GM21528 (cell line): ENCODE results near the gene DTX3L.
"Not testable (repeated sequence)": the region's sequence is repeated elsewhere in the genome, so short reads cannot be mapped to it uniquely, and the experiment has no call there.

Experiments used
- ATAC-seq: cut with Tn5 transposase; IDR thresholded peaks from one replicate; pipeline ENCODE4 v1.9.1; 2021; ENCODE audit warnings: mild to moderate bottlenecking, moderate library complexity; ENCODE audit not compliant: unreplicated experiment, low FRiP score

The DTX3L gene

DNA sequence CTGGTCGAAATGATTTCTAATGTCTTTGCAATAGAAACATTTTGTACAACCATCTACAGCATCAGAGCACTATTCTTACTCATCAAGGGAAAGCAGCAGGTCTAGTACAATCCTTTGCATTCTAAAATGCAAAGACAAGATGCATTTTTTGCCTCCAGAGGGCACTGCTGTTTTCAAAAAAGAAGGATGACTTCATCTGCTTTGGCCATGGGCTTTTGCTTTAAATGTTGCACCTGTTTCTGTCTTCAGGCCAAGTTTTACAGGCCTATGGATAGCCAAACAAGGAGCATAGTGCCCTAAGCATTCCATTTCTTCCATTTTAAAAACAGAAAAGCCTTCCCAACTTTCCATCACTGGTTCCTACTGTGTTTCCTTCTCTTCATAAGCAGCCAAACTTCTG, 3.5 kb upstream of the DTX3L start:
- no peak for ATAC-seq

DNA sequence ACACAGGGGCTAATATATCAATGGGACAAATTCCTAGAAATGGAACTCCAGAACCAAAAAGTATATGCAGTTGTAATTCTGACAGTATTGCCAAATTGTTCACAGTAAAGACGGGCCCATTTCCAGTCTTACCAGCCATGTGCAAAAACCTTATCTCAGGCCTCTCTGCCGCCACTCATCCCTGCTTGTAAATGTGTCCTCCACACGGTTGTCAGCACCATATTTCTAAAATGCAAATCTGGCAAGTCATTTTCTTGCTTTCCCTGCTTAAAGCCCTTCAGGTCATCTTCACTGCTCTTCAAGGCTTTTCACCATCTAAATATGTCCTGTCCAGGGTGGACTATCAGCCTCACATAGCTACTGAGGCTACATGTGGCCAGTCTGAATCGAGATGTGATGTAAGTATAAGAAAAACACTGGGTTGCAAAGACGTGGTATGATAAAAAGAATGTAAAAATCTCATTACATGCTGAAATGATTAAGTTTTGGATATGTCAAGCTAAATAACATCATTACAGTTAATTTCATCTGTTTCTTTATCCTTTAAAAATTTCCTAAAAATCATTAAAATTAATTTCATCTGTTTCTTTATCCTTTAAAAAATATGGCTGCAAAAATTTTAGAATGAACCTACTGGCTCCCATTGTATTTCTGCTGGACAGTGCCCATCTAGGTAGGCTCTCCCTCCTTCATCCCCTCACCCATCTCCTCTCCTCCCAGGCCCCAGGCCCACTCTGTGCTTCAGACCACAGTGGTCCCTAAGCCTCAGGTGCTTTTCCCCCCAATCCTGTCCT, 1.0 kb upstream of the DTX3L start:
- no peak for ATAC-seq

DNA sequence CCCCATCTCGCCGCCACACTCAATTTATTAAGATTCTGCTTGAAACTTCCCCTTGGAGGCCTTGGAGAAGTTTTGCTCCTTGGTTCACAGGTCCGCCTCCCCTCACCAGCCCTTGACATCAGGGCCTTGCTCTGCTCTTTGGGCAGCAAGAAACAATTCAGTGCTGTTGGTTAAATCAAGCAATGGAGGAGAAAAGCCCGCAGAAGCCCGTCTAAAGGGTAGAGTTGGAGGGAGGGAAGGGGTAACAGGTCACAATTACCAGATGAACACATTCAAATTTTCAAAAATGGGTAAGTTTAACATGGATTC, 467 bp upstream of the DTX3L start:
- ATAC-seq = peak; percentile 14

DNA sequence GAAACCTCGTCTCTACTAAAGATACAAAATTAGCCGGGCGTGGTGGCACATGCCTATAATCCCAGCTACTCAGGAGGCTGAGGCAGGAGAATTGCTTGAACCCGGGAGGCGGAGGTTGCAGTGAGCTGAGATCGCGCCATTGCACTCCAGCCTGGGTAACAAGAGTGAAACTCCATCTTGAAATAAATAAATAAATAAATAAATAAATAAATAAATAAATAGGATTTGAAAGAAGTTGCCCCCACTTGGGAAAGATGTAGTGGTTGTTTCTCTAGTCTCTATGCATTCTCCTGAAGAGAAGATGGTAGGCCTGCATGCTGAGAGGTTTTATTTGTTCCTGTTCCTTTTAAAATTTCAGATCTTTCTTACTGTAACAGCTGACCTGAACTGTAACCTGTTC, 4.0 kb downstream of the DTX3L start:
- not testable (repeated sequence) for ATAC-seq

DNA sequence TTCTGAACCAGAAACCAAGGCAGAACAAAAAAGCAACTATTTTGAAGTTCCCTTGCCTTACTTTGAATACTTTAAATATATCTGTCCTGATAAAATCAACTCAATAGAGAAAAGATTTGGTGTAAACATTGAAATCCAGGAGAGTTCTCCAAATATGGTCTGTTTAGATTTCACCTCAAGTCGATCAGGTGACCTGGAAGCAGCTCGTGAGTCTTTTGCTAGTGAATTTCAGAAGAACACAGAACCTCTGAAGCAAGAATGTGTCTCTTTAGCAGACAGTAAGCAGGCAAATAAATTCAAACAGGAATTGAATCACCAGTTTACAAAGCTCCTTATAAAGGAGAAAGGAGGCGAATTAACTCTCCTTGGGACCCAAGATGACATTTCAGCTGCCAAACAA, 4.6 kb downstream of the DTX3L start:
- ATAC-seq = no peak

DNA sequence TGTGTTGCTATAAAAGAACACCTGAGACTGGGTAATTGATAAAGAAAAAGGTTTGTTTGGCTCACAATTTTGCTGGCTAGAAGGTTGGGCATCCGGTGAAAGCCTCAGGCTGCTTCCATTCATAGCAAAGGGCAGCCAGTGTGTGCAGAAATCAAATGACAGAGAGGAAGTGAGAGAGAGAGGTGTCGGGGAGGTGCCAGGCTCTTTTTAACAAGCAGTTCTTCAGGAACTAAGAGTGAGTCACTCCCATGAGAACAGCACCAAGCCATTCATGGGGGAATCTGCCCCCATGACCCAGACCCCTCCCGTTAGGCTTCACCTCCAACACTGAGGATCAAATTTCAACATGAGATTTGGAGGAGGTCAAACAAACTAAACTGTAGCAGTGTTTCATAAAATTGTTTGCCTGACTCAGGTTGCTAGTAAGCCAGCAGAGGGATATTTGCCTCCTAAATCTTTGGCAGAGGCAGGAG, 8.8 kb downstream of the DTX3L start:
- ATAC-seq = peak; percentile 31

DNA sequence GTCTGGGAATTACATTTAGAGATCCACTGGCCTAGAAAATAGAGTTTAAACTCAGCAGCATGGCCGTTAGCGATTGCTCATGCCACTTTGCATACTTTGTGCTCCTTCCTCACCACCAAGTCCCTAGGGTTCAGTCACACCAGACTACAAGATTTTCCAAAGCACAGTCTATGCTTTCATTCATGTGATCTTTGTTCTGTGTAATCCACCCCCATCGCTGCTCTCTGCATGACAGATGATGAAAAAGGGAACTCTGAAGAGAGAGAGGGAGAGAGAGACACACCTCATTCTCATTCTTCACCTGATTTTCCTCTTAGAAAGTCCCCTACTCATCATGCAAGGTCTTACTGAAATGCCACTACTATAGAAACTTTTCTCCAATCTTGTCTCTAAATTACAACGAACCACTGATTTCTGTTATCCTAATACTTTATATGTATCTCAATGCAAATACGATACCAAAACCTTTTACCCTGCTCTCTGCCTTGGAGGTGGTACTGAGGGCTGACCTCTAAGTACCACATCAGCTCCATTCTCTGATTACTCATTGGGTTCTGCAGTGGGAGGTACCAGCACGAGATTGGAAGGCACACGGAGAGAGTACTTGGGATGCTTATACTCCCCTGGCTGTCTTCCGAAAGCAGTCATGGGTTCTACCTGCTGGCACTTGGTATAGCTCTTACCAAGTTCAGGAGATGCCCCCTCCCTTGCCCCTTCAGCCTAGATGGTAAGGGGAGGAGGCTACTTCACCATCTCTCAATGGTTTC, 12.2 kb downstream of the DTX3L start:
- ATAC-seq = peak; percentile 84

DNA sequence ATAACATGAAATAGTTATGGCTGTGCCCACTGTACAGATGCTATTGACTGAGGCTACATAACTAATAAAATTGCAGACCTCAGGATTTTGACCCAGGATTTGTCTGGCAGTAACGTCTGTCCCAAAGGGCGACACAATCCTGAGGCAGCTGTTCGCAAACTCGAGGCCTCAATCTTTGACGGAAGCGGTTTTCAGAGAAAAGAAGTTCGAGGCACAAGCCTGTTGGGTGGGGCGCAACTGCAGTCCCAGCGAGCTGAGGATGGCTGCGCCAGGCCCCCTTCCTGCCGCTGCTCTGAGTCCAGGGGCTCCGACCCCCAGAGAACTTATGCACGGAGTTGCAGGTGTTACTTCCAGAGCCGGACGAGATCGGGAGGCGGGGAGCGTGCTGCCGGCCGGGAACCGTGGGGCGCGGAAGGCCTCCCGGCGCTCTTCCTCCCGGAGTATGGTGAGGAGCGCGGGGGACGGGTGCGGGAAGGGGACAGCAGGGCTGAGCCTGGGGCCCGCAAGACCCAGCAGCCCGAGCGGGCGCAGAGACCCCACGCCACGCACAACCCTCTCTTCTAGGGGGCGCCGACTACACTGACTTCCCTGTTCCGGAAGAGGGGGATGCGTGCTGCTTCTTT, 13.4 kb downstream of the DTX3L start, which contains the start of gene PARP15:
PARP15 (plus strand) TSS at position 242 of the 623 bp plus-strand sequence; CDS start at position 260, 18 bp downstream.
- ATAC-seq = no peak

DNA sequence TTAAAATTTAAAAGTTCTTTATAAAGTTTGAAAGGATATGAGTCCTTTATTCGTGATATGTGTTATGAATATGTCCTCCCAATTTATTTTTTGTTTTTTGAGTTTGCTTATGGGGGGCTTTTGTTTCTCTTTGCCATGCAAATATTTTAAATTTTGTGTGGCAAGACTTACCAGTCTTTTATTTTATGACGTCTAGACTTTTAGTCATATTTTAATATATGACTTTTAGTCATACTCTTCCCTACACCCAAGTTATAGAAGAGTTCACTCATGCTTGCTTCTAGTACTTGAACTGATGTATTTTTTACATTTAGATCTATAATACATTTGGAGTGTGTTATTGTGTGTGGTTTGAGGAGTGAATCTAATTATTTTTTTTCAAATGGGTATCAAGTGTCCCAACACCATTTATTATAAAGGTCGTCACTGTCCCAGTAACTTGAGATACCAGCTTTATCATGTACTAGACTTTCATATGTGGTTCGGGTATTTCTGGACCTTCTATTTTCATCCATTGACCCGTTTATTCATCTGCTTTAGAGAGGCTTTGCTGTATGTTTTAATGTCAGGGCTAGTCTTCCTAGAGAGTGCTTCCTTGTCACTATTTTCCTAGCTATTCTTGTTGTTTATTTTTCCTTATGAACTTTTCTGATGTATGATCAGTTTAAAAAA, 14.1 kb downstream of the DTX3L start:
- no peak for ATAC-seq

DNA sequence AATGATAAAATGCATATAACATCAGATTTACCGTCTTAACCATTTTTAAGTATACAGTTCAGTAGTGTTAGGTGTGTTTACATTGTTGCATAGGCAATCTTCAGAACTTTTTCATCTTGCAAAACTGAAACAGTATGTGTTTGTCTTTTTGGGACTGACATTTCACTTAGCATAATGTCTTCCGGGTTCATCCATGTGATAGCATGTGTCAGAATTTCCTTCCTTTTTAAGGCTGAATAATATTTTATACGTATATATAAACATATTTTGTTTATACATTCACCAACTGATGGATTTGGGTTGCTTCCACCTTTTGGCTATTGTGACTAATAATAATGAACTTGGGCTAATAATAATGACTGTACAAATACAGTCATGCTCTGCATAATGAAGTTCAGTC, 16.3 kb downstream of the DTX3L start:
- ATAC-seq = no peak

DNA sequence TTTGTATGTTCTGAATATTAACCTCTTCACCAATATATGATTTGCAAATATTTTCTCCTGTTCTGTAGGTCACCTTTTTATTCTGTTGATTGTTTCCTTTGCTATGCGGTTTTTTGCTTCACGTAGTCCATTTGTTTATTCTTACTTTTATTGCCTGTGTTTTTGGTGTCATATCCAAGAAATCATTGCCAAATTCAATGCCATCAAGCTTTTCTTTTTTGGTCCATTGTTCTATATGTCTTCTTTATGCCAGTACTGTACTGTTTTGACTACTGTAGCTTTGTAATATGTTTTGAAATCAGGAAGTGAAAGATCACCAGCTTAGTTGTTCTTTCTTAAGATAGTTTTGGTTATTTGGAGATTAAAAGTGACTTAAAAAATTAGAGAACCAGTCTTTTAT, 17.5 kb downstream of the DTX3L start:
- ATAC-seq = no peak

DNA sequence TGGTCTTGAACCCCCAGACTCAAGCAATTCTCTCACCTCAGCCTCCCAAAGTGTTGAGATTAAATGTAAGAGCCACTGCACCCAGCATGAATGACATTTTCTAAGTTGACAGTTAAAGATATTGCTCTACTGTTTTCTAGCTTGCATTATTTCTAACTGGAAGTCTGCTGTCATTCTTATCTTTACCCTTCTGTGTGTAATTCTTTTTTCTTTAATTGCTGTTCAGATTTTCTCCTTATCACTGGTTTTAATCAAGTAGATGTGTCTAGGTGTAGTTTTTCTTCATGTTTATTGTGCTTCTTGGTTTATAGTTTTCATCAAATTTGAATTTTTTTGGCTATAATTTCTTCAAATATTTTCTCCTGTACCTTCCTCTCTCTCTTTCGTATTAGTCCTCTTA, 18.3 kb downstream of the DTX3L start:
- ATAC-seq = no peak

DNA sequence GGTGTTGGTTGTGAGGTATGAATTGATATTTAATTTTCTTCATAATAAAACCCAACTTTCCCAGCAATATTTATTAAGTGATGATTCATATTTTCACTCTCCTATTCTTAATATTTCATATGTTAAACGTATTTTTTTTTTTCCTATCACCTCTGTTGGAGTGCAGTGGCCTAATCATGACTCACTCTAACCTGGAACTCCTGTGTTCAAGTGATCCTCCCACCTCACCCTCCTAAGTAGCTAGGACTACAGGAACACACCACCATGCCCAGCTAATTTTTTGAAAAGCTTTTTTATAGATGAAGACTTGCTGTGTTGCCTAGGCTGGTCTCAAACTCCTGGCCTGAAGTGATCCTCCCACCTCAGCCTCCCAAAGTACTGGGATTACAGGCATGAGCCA, 22.0 kb downstream of the DTX3L start:
- no peak for ATAC-seq

DNA sequence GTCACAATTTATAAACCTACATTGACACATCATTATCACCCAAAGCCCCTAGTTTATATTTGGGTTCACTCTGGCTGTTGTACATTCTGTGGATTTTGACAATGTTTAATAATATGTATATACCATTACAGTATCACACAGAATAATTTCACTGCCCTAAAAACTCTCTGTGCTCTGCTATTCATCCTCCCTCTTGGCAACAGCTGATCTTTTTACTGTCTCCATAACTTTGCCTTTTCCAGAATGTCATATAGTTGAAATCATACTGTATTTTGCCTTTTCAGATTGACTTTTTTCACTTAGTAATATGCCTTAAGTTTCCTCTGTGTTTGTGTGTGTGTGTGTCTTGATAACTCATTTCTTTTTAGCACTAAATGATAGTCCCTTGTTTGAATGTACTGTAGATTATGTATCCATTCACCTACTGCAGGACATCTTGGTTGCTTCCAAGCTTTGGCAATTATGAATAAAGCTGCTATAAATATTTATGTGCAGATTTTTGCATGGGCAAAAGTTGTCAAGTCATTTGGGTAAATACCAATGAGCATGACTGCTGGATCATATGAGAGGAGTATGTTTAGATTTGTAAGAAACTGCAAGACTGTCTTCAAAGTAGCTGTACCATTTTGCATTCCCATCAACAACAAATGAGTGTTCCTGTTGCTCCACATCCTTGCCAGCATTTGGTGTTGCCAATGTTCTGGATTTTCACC, 22.8 kb downstream of the DTX3L start:
- ATAC-seq = no peak

DNA sequence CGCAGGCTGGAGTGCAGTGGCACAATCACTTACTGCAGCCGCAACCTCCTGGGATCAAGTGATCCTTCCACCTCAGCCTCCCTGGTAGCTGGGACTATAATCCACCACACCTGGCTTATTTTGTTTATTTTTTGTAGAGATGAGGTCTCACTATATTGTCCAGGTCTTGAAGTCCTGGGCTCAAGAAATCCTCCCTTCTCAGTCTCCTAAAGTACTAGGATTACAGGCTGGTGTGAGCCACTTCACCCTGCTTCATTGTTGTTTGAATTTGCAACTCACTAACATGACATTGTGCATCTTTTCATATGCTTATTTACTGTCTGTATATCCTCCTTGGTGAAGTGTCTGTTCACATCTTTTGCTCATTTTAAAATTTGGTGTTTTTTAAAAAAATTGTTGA, 23.4 kb downstream of the DTX3L start:
- ATAC-seq = no peak

DNA sequence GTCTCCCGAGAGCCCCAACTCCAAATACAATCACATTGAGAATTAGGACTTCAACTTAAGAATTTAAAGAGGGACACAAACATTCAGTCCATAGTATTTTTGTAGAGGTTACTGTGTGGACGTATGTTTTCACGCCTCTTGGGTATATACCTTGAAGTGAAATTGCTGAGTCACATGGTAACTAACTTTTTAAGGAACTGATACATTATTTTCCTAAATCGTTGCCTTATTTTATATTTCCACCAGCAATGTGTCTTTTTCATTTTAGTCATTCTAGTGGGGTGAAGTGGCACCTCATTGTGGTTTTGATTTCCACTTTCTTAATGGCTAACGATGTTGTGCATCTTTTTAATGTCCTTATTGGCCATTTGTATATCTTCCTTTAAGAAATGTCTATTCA, 25.2 kb downstream of the DTX3L start:
- no peak for ATAC-seq

DNA sequence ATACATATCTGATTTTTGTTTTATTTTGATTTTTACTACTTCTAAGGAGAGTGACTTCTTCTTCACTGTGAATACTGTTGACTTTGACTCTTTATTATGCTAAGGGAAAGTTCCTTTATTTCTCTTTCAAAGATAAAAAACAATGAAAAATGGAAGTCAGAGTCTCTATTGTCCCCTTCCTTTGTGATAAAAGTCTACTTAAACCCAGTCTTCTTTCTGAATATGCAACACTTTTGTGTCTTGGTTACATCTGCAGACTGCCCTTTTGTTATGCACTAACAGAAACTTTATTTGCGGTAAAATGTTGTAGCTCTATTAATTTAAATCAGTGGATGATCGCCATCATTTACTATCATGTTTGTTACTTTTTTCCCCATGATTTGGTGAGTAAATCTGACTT, 26.5 kb downstream of the DTX3L start:
- ATAC-seq = no peak

DNA sequence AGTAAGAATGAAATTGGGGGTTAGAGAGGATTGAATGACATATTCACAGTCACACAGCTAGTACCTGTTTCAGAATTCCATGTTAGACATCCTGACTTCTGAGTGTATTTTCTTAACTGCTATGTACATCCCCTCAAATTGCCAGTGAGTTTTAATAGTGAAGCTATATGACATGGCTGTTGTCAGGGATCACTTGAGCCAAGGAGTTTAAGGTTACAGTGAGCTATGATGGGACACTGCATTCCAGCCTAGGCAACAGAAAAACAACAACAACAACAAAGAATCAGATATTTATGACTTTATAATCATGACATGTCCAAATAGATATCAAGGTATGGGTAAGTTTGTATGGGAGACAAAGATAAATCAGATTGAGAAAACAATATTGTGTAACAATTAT, 29.9 kb downstream of the DTX3L start:
- no peak for ATAC-seq

DNA sequence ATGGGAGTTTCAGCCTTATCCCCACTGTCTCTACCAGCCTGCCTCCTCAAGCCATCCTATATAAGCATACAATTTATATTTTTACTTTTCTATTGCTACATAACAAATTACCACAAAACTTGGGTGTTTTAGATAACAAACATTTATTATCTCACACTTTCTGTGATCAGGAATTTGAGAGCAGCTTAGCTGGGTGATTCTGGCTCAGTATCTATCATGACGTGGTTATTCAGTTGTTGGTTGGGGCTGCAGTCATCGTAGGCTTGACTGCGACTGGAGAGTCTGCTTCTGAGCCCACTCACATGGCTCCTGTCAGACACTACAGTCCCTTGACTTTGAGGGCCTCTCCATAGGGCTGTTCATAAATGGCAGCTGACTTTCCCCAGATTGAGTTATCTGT, 34.0 kb downstream of the DTX3L start:
- no peak for ATAC-seq

DNA sequence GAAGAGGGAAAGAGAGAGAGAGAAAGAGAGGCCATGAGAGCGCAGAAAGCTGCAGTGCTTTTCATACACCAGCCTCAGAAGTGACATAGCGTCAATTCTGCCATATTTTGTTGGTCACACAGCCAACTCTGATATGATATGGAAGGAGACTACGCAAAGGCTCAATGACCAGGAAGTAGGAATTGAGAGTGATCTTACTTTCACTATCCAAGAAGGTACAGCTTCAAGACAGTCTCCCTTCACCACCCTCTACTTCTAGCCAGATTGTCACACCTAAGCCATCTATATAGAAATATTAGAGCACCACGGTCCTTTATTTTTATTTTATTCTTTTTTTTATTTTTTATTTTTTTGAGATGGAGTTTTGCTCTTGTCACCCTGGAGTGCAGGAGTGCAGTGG, 34.4 kb downstream of the DTX3L start:
- ATAC-seq = no peak
